DND-41 (cell line): ENCODE results near the gene ALDH3B1.
A peak's percentile ranks its signal among the peaks of the same experiment; 100 is the strongest.

Experiments
- ATAC-seq: fragments of 200-7000 bp; cut with Tn5 transposase; 3 replicates; pipeline ENCODE4 v1.9.1; 2021; ENCODE audit warnings: low read depth; ENCODE audit not compliant: insufficient read depth
- DNase-seq: peaks from one replicate; pipeline ENCODE4 v3.0.0-alpha.2; 2020
- H2AFZ ChIP-seq: 2 replicates; pipeline ENCODE4 v1.6.0; 2012; ENCODE audit warnings: low read depth, low read length
- H3K27ac ChIP-seq: 2 replicates; pipeline ENCODE4 v1.5.1; 2012; ENCODE audit warnings: low read length, inconsistent platforms
- H3K27me3 ChIP-seq: fragments of 200-600 bp; sonication (generic); 2 replicates; pipeline ENCODE4 v1.6.0; 2012; ENCODE audit warnings: low read length, mild to moderate bottlenecking, inconsistent platforms; ENCODE audit not compliant: insufficient read depth, poor library complexity
- H3K36me3 ChIP-seq: 2 replicates; pipeline ENCODE4 v1.5.1; 2012; ENCODE audit warnings: low read length, inconsistent platforms; ENCODE audit not compliant: insufficient read depth
- H3K4me1 ChIP-seq: 2 replicates; pipeline ENCODE4 v1.5.1; 2012; ENCODE audit warnings: mild to moderate bottlenecking, low read length; ENCODE audit not compliant: insufficient read depth
- H3K4me2 ChIP-seq: 2 replicates; pipeline ENCODE4 v1.6.0; 2012; ENCODE audit warnings: mild to moderate bottlenecking, moderate library complexity, low read length, inconsistent platforms; ENCODE audit not compliant: insufficient read depth
- H3K4me3 ChIP-seq, 2 experiments: fragments of 200-600 bp in 1 of 2; shearing (Covaris generic) in 1 of 2; 2 replicates each; pipeline ENCODE4 v1.5.1; 2012 to 2016; ENCODE audit warnings: inconsistent platforms in 2 of 2, low read length in 2 of 2, mild to moderate bottlenecking in 2 of 2, low read depth in 1 of 2, moderate library complexity in 1 of 2
- H3K79me2 ChIP-seq: 2 replicates; pipeline ENCODE4 v1.6.0; 2012; ENCODE audit warnings: low read length, inconsistent platforms; ENCODE audit not compliant: insufficient read depth
- H3K9ac ChIP-seq: 2 replicates; pipeline ENCODE4 v1.6.0; 2012; ENCODE audit warnings: low read depth, mild to moderate bottlenecking, inconsistent platforms, low read length, moderate library complexity
- H3K9me3 ChIP-seq: 2 replicates; pipeline ENCODE4 v1.5.1; 2012; ENCODE audit warnings: low read length, moderate library complexity, mild to moderate bottlenecking, inconsistent platforms; ENCODE audit not compliant: insufficient read depth, severe bottlenecking
- H4K20me1 ChIP-seq: 2 replicates; pipeline ENCODE4 v1.6.0; 2012; ENCODE audit warnings: low read length; ENCODE audit not compliant: insufficient read depth
- EZH2 ChIP-seq: IDR thresholded peaks from 3 replicates; pipeline ENCODE4 v1.6.1; 2012; ENCODE audit warnings: borderline replicate concordance, low read depth, mild to moderate bottlenecking, moderate library complexity, low read length, inconsistent platforms; ENCODE audit not compliant: severe bottlenecking
- TF ChIP-seq, protein P1 (sequence below): IDR thresholded peaks from 2 replicates; pipeline ENCODE4 v1.5.1; 2012; ENCODE audit warnings: borderline replicate concordance, low read length, moderate library complexity, mild to moderate bottlenecking; ENCODE audit not compliant: poor library complexity, severe bottlenecking; ENCODE audit errors: extremely low read depth

ALDH3B1 gene

GRCh38 chr11:68024508-68024907, 14.4 kb downstream of the ALDH3B1 start:
- Histone ChIP-seq H3K9ac (no peak overlapping the region), H3K4me2 (no peak overlapping the region), H2AFZ (no peak overlapping the region), H3K79me2 (peaks cover 2% of the 10 kb centered on the region; the same call in 1 of the 2 replicates), H3K4me3 (no peak overlapping the region), H3K4me1 (peaks cover 19% of the 10 kb centered on the region), H3K27me3 (no peaks in the 10 kb centered on the region), H3K9me3 (no peaks in the 10 kb centered on the region), H3K27ac (no peak overlapping the region), H3K36me3 (no peaks in the 10 kb centered on the region), H4K20me1 (no peaks in the 10 kb centered on the region; the same call in 1 of the 2 replicates)
- DNase-seq (no peak), ATAC-seq (no peak)
- no peak for TF ChIP-seq EZH2
- TF ChIP-seq, protein P1, sequence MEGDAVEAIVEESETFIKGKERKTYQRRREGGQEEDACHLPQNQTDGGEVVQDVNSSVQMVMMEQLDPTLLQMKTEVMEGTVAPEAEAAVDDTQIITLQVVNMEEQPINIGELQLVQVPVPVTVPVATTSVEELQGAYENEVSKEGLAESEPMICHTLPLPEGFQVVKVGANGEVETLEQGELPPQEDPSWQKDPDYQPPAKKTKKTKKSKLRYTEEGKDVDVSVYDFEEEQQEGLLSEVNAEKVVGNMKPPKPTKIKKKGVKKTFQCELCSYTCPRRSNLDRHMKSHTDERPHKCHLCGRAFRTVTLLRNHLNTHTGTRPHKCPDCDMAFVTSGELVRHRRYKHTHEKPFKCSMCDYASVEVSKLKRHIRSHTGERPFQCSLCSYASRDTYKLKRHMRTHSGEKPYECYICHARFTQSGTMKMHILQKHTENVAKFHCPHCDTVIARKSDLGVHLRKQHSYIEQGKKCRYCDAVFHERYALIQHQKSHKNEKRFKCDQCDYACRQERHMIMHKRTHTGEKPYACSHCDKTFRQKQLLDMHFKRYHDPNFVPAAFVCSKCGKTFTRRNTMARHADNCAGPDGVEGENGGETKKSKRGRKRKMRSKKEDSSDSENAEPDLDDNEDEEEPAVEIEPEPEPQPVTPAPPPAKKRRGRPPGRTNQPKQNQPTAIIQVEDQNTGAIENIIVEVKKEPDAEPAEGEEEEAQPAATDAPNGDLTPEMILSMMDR: no peak

- Histone ChIP-seq H3K79me2 (peaks cover 7% of the 10 kb centered on the region), H3K27ac (no peak overlapping the region), H3K4me2 (no peak overlapping the region), H2AFZ (no peak overlapping the region), H3K4me3 (no peak overlapping the region), H4K20me1 (no peaks in the 10 kb centered on the region; the same call in 1 of the 2 replicates), H3K36me3 (no peaks in the 10 kb centered on the region), H3K27me3 (no peaks in the 10 kb centered on the region), H3K4me1 (peaks cover 24% of the 10 kb centered on the region), H3K9ac (no peak overlapping the region), H3K9me3 (no peaks in the 10 kb centered on the region)
- DNase-seq (no peak), ATAC-seq (peak; percentile 43; the same call in 1 of the 3 replicates)
- TF ChIP-seq EZH2: no peak
- TF ChIP-seq, protein P1: peak; percentile 34
These were observed 14.9 kb downstream of the ALDH3B1 start for GRCh38 chr11:68025047-68025446.

DNA sequence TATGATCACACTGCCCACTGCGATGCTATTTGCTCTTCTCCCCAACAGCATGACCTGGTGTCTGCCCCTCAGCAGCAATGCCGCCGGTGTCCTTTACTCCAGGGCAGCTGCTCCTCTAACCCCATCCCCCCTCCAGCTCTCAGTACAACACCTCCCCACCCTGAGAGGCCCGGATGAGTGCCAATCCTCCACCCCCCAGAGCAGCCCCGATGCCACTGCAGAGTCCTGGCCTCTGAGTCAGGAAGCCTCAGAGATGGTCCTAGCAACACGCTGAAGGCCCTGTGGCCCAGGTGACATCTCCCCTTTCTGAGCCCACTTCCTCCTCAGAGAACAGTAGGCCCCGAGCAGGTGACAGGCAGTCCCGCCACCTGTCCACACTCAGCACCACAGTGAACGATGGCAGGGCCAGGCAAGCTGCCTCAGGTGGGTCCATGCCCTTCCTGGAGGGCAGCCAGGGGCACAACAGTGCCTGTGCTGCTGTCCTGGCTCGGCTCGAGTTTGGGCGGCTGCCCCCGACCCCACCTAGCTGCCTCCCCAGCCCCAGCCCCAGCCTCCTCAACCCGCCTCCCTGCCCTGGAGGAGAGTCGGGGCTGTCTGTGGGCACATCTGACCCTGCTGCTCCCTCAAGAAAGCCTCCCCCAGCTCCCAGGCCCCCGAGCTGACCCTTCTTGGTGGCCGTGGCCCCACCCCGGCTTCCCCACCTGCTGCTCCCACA, 16.4 kb downstream of the ALDH3B1 start:
- H3K9ac ChIP-seq: no peak overlapping the region
- H3K4me1 ChIP-seq: peaks cover 30% of the 10 kb centered on the region

More for the DNA sequence above, 16.4 kb downstream of the ALDH3B1 start:
- no peak overlapping the region for H3K4me2 ChIP-seq
- 0 out of 2 replicates have a peak, but pooled peaks cover under 1% of the 10 kb centered on the region for H4K20me1 ChIP-seq
- TF ChIP-seq, protein P1: no peak
- TF ChIP-seq EZH2: no peak
- no peak overlapping the region for H3K27ac ChIP-seq
- no peaks in the 10 kb centered on the region for H3K36me3 ChIP-seq
- DNase-seq (no peak), ATAC-seq (no peak)
- no peak overlapping the region for H3K4me3 ChIP-seq
- no peak overlapping the region for H2AFZ ChIP-seq
- peaks cover 16% of the 10 kb centered on the region for H3K79me2 ChIP-seq
- no peaks in the 10 kb centered on the region for H3K9me3 ChIP-seq
- H3K27me3 ChIP-seq: no peaks in the 10 kb centered on the region
